Endothelial cell of umbilical vein (primary cell): Measurements from ENCODE around the gene DNAJC11. TPM values are rescaled to one million over a fixed set of nuclear protein-coding genes. Genes with fewer than 3 reads are reported as not detected.

ENCODE experiments used
- BruUV-seq: library from RNA; stranded (reverse); fragments of 400-500 nt; replicated peaks from 2 replicates; lab custom pipeline; 2021; lab: Mats Ljungman, UMichigan
- CTCF ChIA-PET: fragments of 300-600, 350-600 bp; sonication (Branson Sonifier 250); formaldehyde crosslinking; loops from one replicate; lab custom pipeline; 2021; ENCODE audit warnings: antibody characterized with exemption, inconsistent platforms; lab: Charles Lee
- POLR2A ChIA-PET: fragments of 300-600, 350-600 bp; sonication (Branson Sonifier 250); formaldehyde crosslinking; loops from one replicate; lab custom pipeline; 2021; ENCODE audit warnings: antibody characterized with exemption, inconsistent platforms; lab: Charles Lee
- DNase-seq: peaks from one replicate; pipeline ENCODE4 v3.0.0-alpha.2; 2011; ENCODE audit warnings: low read depth, low spot score
- FAIRE-seq: peaks from 2 replicates; lab custom pipeline; 2011; peaks lifted over from hg19 to GRCh38; lab: Jason Lieb, UNC
- H2AFZ ChIP-seq: 2 replicates; pipeline ENCODE4 v1.6.0; 2012; ENCODE audit warnings: low read depth, low read length, control low read depth, inconsistent platforms
- H3K27ac ChIP-seq: 2 replicates; pipeline ENCODE4 v1.5.1; 2011; ENCODE audit warnings: low read depth, mild to moderate bottlenecking, control low read depth, low read length, moderate library complexity; ENCODE audit not compliant: insufficient read depth
- H3K27me3 ChIP-seq, 2 experiments: 2 replicates each; pipeline versions ENCODE4 v1.6.0 to v1.6.1; 2011; ENCODE audit warnings: low read length in 2 of 2, mixed read lengths in 1 of 2; ENCODE audit not compliant: control insufficient read depth in 2 of 2, insufficient read depth in 2 of 2
- H3K36me3 ChIP-seq, 2 experiments: 2 replicates in 1 of 2; 3 replicates in 1 of 2; pipeline ENCODE4 v1.5.1; 2011; ENCODE audit warnings: low read length in 2 of 2, mild to moderate bottlenecking in 1 of 2, moderate library complexity in 1 of 2; ENCODE audit not compliant: control insufficient read depth in 2 of 2, insufficient read depth in 2 of 2; ENCODE audit errors: extremely low read depth in 1 of 2
- H3K4me1 ChIP-seq: 3 replicates; pipeline ENCODE4 v1.5.1; 2011; ENCODE audit warnings: mild to moderate bottlenecking, low read length; ENCODE audit not compliant: control insufficient read depth, insufficient read depth; ENCODE audit errors: extremely low read depth
- H3K4me2 ChIP-seq: 2 replicates; pipeline ENCODE4 v1.6.1; 2011; ENCODE audit warnings: low read length, control low read depth, mixed read lengths; ENCODE audit not compliant: insufficient read depth
- H3K4me3 ChIP-seq, 3 experiments: fragments of 200-600 bp in 1 of 3; sonication (generic), shearing (Covaris generic) in 1 of 3; replicated peaks in 1 of 3; 2 replicates each; pipeline ENCODE4 v1.5.1; 2011 to 2016; ENCODE audit warnings: control low read depth in 3 of 3, low read length in 3 of 3, mild to moderate bottlenecking in 2 of 3, inconsistent platforms in 1 of 3, low read depth in 1 of 3, moderate library complexity in 1 of 3; ENCODE audit not compliant: insufficient read depth in 1 of 3
- H3K79me2 ChIP-seq: 2 replicates; pipeline ENCODE4 v1.6.0; 2012; ENCODE audit warnings: low read length, inconsistent platforms; ENCODE audit not compliant: control insufficient read depth, insufficient read depth
- H3K9ac ChIP-seq: replicated peaks from 2 replicates; pipeline ENCODE3; 2011; ENCODE audit warnings: low read length, control low read depth; ENCODE audit not compliant: insufficient read depth; ENCODE audit errors: extremely low read depth
- H3K9me1 ChIP-seq: replicated peaks from 3 replicates; pipeline ENCODE4 v1.6.0; 2011; ENCODE audit warnings: mild to moderate bottlenecking, low read length; ENCODE audit not compliant: control insufficient read depth, insufficient read depth; ENCODE audit errors: extremely low read depth
- H3K9me3 ChIP-seq: replicated peaks from 2 replicates; pipeline ENCODE4 v1.5.1; 2012; ENCODE audit warnings: low read length, inconsistent platforms; ENCODE audit not compliant: control insufficient read depth, insufficient read depth
- H4K20me1 ChIP-seq: replicated peaks from 2 replicates; pipeline ENCODE3; 2011; ENCODE audit warnings: mild to moderate bottlenecking, low read length; ENCODE audit not compliant: control insufficient read depth, insufficient read depth; ENCODE audit errors: extremely low read depth
- CTCF ChIP-seq, 2 donors: IDR thresholded peaks; 1 replicate in 1 of 2; 2 replicates in 1 of 2; pipeline ENCODE4 v1.5.1; 2011; ENCODE audit warnings: low read length in 2 of 2, mild to moderate bottlenecking in 2 of 2, moderate library complexity in 2 of 2, control low read depth in 1 of 2, inconsistent platforms in 1 of 2, low read depth in 1 of 2; ENCODE audit not compliant: insufficient read depth in 1 of 2; ENCODE audit errors: extremely low read depth in 1 of 2
- EZH2 ChIP-seq: IDR thresholded peaks from 2 replicates; pipeline ENCODE4 v1.6.1; 2012; ENCODE audit warnings: borderline replicate concordance, low read depth, mild to moderate bottlenecking, moderate library complexity, low read length, inconsistent platforms; ENCODE audit not compliant: severe bottlenecking
- FOS ChIP-seq: IDR thresholded peaks from 2 replicates; pipeline ENCODE4 v1.6.1; 2011; ENCODE audit warnings: mild to moderate bottlenecking, low read length, moderate library complexity, borderline replicate concordance; ENCODE audit not compliant: insufficient read depth
- GATA2 ChIP-seq: IDR thresholded peaks from 2 replicates; pipeline ENCODE4 v1.7.0; 2011; ENCODE audit warnings: low read depth, mild to moderate bottlenecking, moderate library complexity, mixed read lengths, low read length; ENCODE audit not compliant: insufficient read length, insufficient read depth
- JUN ChIP-seq: IDR thresholded peaks from 2 replicates; pipeline ENCODE4 v1.6.1; 2011; ENCODE audit warnings: borderline replicate concordance, low read depth; ENCODE audit not compliant: insufficient read length, insufficient read depth
- MAX ChIP-seq: IDR thresholded peaks from 2 replicates; pipeline ENCODE4 v1.6.1; 2011; ENCODE audit not compliant: insufficient read depth, insufficient read length
- MYC ChIP-seq: IDR thresholded peaks from one replicate; pipeline ENCODE4 v1.6.1; 2011; ENCODE audit warnings: mild to moderate bottlenecking, low read depth, low read length
- POLR2A ChIP-seq: IDR thresholded peaks from 2 replicates; pipeline ENCODE4 v1.6.1; 2012; ENCODE audit warnings: low read depth, mild to moderate bottlenecking, control low read depth, low read length
- POLR2AphosphoS5 ChIP-seq: IDR thresholded peaks from 2 replicates; pipeline ENCODE4 v1.6.1; 2012; ENCODE audit warnings: low read depth, mild to moderate bottlenecking, control low read depth, low read length, moderate library complexity; ENCODE audit not compliant: insufficient read depth
- dilution Hi-C: fragments of 300-500 bp; cut with MboI; formaldehyde crosslinking; loops from one replicate; pipeline ENCODE4 v1.15.0; 2019; ENCODE audit warnings: low sequenced_read_pairs; ENCODE audit not compliant: extremely low pct_ligation_motif_present
- intact Hi-C: fragments of 100-400 bp; cut with micrococcal nuclease; formaldehyde crosslinking; loops from one replicate; pipeline ENCODE4 v1.10.0; 2022
- polyA plus RNA-seq, 4 experiments: library from polyadenylated mRNA; depleted of rRNA in 3 of 4; stranded (reverse) in 3 of 4; unstranded in 1 of 4; fragments of >200 nt; gene quantifications; 2 replicates each; pipeline versions ENCODE4 v1.2.1 to v1.2.3, GENCODE V29; 2011 to 2012; ENCODE audit warnings: missing spikeins in 1 of 4
- total RNA-seq: library from RNA; stranded (reverse); gene quantifications from 2 replicates; pipeline ENCODE4 v1.2.3, GENCODE V29; 2021

Gene DNAJC11
- total and polyA plus RNA-seq, 2 donors (not counting 3 experiments of a cell fraction or from before 2014, with no cell fraction given): 31.1 to 64.3 TPM

GRCh38 chr1:6704746-6705145, 3.1 kb upstream of the DNAJC11 start:
- TF ChIP-seq POLR2AphosphoS5 (no peak), CTCF (IDR thresholded peaks at IDR 0.05; ENCODE audit: extremely low read depth in 1 of 2, insufficient read depth in 1 of 2, low read depth in 1 of 2, low read length in 2 of 2) (no peak), POLR2A (no peak), MAX (no peak), FOS (no peak), EZH2 (no peak), GATA2 (no peak), MYC (no peak), JUN (no peak)
- ChIA-PET CTCF (interaction anchor here (1.5 kb wide), 1 partner anchor 14 kb away, joined by 10 read pairs; no protein-coding TSS in a partner anchor), POLR2A (no interaction called here)
- Histone ChIP-seq H3K36me3 (no peaks in the 10 kb centered on the region), H3K4me3 (no peak overlapping the region), H3K9me3 (no peaks in the 10 kb centered on the region), H3K27ac (no peak overlapping the region), H3K4me1 (peaks cover 9% of the 10 kb centered on the region), H4K20me1 (no peaks in the 10 kb centered on the region), H3K79me2 (peaks cover 18% of the 10 kb centered on the region), H3K27me3 (no peaks in the 10 kb centered on the region), H3K9me1 (no peaks in the 10 kb centered on the region), H3K9ac (no peak overlapping the region), H3K4me2 (no peak overlapping the region), H2AFZ (no peak overlapping the region)
- BruUV-seq: no TSS peak
- FAIRE-seq (no peak), DNase-seq (no peak)
- intact Hi-C loops: loop anchor here (5.0 kb wide), 1 partner anchor 102 kb away; the partner anchor contains the start of gene KLHL21
- dilution Hi-C loops: no loop called here
